Natural killer cell treated with Interleukin-12 subunit alpha and Interleukin-12 subunit beta and Interleukin-15 and Interleukin-18, amount 100 ng/mL, for 72 hours (primary cell): ENCODE results near the gene PLB1. TPM values are rescaled to one million over a fixed set of nuclear protein-coding genes. Genes with fewer than 3 reads are reported as not detected.

ENCODE experiments used
- ATAC-seq, 2 donors: fragments of 150-1000 bp; cut with Tn5 transposase in 1 of 2; sonication (Bioruptor Pico), chemical (Tn5 transposase) in 1 of 2; 2 replicates each; pipeline ENCODE4 v1.10.0; 2021
- DNase-seq: peaks from one replicate; pipeline ENCODE4 v3.0.0; 2022; ENCODE audit warnings: low spot score
- H3K27ac Mint-ChIP-seq, 2 donors: 1 replicate in 1 of 2; 2 replicates in 1 of 2; pipeline ENCODE4 v1.8.0; 2022; ENCODE audit warnings: mixed read lengths in 2 of 2, mild to moderate bottlenecking in 1 of 2, moderate library complexity in 1 of 2
- H3K27me3 Mint-ChIP-seq, 2 donors: 1 replicate in 1 of 2; 2 replicates in 1 of 2; pipeline ENCODE4 v1.8.0; 2022; ENCODE audit warnings: mixed read lengths in 2 of 2
- H3K36me3 Mint-ChIP-seq: one replicate; pipeline ENCODE4 v1.8.0; 2022; ENCODE audit warnings: mixed read lengths
- H3K4me1 Mint-ChIP-seq, 2 donors: 1 replicate in 1 of 2; 2 replicates in 1 of 2; pipeline ENCODE4 v1.8.0; 2022; ENCODE audit warnings: low read depth in 2 of 2, mixed read lengths in 2 of 2, mild to moderate bottlenecking in 1 of 2
- H3K4me3 Mint-ChIP-seq: one replicate; pipeline ENCODE4 v1.8.0; 2022; ENCODE audit warnings: mixed read lengths
- H3K9me3 Mint-ChIP-seq: 2 replicates; pipeline ENCODE4 v1.8.0; 2022; ENCODE audit warnings: mixed read lengths
- total RNA-seq, 2 donors: library from RNA; stranded (reverse); gene quantifications; one replicate each; pipeline ENCODE4 v1.2.3, GENCODE V29; 2022

Gene PLB1
- total RNA-seq, 2 donors from 2014 or later: 0.88 to 0.98 TPM

GRCh38 chr2:28639836-28640235, 144.0 kb downstream of the PLB1 start:
- no peaks in the 10 kb centered on the region for H3K36me3 Mint-ChIP-seq
- no peak overlapping the region for H3K4me3 Mint-ChIP-seq
- no peaks in the 10 kb centered on the region for H3K9me3 Mint-ChIP-seq
- peak overlapping the region in 1 of 2 donors; percentile 65 for H3K27ac Mint-ChIP-seq
- DNase-seq (no peak), ATAC-seq (peak; percentile 52 to 62)
- peaks cover 0 to 2% of the 10 kb centered on the region in 2 donors for H3K27me3 Mint-ChIP-seq
- peaks cover 21 to 36% of the 10 kb centered on the region in 2 donors for H3K4me1 Mint-ChIP-seq

GRCh38 chr2:28640260-28640907, 144.5 kb downstream of the PLB1 start:
- Mint-ChIP-seq H3K4me3 (no peak overlapping the region), H3K27me3 (peaks cover 0 to 2% of the 10 kb centered on the region in 2 donors), H3K4me1 (peaks cover 21 to 39% of the 10 kb centered on the region in 2 donors), H3K27ac (peak overlapping the region in 1 of 2 donors; percentile 65), H3K9me3 (peaks cover 3% of the 10 kb centered on the region), H3K36me3 (no peaks in the 10 kb centered on the region)
- DNase-seq (no peak), ATAC-seq (no peak)

GRCh38 chr2:28640908-28641300, 145.0 kb downstream of the PLB1 start:
- ATAC-seq: no peak
- no peak for DNase-seq
- no peak overlapping the region for H3K27ac Mint-ChIP-seq
- H3K4me1 Mint-ChIP-seq: peaks cover 21 to 39% of the 10 kb centered on the region in 2 donors
- peaks cover 0 to 2% of the 10 kb centered on the region in 2 donors for H3K27me3 Mint-ChIP-seq
- H3K4me3 Mint-ChIP-seq: no peak overlapping the region
- H3K9me3 Mint-ChIP-seq: peaks cover 3% of the 10 kb centered on the region
- no peaks in the 10 kb centered on the region for H3K36me3 Mint-ChIP-seq

- Mint-ChIP-seq H3K27me3 (peaks cover 0 to 2% of the 10 kb centered on the region in 2 donors), H3K4me3 (no peak overlapping the region), H3K9me3 (peaks cover 3% of the 10 kb centered on the region), H3K4me1 (peaks cover 19 to 39% of the 10 kb centered on the region in 2 donors), H3K36me3 (no peaks in the 10 kb centered on the region), H3K27ac (peak overlapping the region in 1 of 2 donors; percentile 73)
- ATAC-seq: peak in 1 of 2 donors; percentile 15
- no peak for DNase-seq
Observed at GRCh38 chr2:28642796-28643195, 146.9 kb downstream of the PLB1 start.

GRCh38 chr2:28643327-28643726, 147.5 kb downstream of the PLB1 start:
- Mint-ChIP-seq H3K4me3 (no peak overlapping the region), H3K27ac (peak overlapping the region in 1 of 2 donors; percentile 50), H3K36me3 (no peaks in the 10 kb centered on the region), H3K4me1 (peaks cover 17 to 37% of the 10 kb centered on the region in 2 donors), H3K9me3 (peaks cover 3% of the 10 kb centered on the region), H3K27me3 (peaks cover 0 to 2% of the 10 kb centered on the region in 2 donors)
- ATAC-seq (no peak), DNase-seq (no peak)

- Mint-ChIP-seq H3K27ac (peak overlapping the region in 1 of 2 donors; percentile 50), H3K4me1 (peaks cover 21 to 39% of the 10 kb centered on the region in 2 donors), H3K27me3 (peaks cover 0 to 2% of the 10 kb centered on the region in 2 donors), H3K4me3 (no peak overlapping the region), H3K36me3 (no peaks in the 10 kb centered on the region), H3K9me3 (peaks cover 3% of the 10 kb centered on the region)
- no peak for DNase-seq
- ATAC-seq: no peak
Observed at GRCh38 chr2:28643911-28644334, 148.1 kb downstream of the PLB1 start.

- peak overlapping the region in 1 of 2 donors; percentile 44 for H3K27ac Mint-ChIP-seq
Observed at GRCh38 chr2:28644760-28645159, 148.9 kb downstream of the PLB1 start.

GRCh38 chr2:28645553-28645952, 149.7 kb downstream of the PLB1 start:
- Mint-ChIP-seq H3K4me1 (peaks cover 25 to 42% of the 10 kb centered on the region in 2 donors), H3K9me3 (peaks cover 3% of the 10 kb centered on the region), H3K27me3 (peaks cover 0 to 2% of the 10 kb centered on the region in 2 donors), H3K27ac (peak overlapping the region in 1 of 2 donors; percentile 44), H3K4me3 (no peak overlapping the region), H3K36me3 (no peaks in the 10 kb centered on the region)
- ATAC-seq (no peak), DNase-seq (no peak)

More at GRCh38 chr2:28644760-28645159, 148.9 kb downstream of the PLB1 start:
- Mint-ChIP-seq H3K4me1 (peaks cover 21 to 39% of the 10 kb centered on the region in 2 donors), H3K27me3 (peaks cover 0 to 2% of the 10 kb centered on the region in 2 donors), H3K36me3 (no peaks in the 10 kb centered on the region), H3K9me3 (peaks cover 3% of the 10 kb centered on the region), H3K4me3 (no peak overlapping the region)
- ATAC-seq (no peak), DNase-seq (no peak)

- peaks cover 0 to 2% of the 10 kb centered on the region in 2 donors for H3K27me3 Mint-ChIP-seq
Observed at GRCh38 chr2:28647682-28648081, 151.8 kb downstream of the PLB1 start.

GRCh38 chr2:28648147-28648546, 152.3 kb downstream of the PLB1 start:
- ATAC-seq (no peak), DNase-seq (no peak)
- H3K4me3 Mint-ChIP-seq: peak overlapping the region; percentile 78
- peak overlapping the region; percentile 87 to 88 for H3K27ac Mint-ChIP-seq
- H3K36me3 Mint-ChIP-seq: no peaks in the 10 kb centered on the region
- H3K27me3 Mint-ChIP-seq: peaks cover 0 to 2% of the 10 kb centered on the region in 2 donors
- H3K4me1 Mint-ChIP-seq: peaks cover 25 to 39% of the 10 kb centered on the region in 2 donors
- peaks cover 3% of the 10 kb centered on the region for H3K9me3 Mint-ChIP-seq

More at GRCh38 chr2:28647682-28648081, 151.8 kb downstream of the PLB1 start:
- Mint-ChIP-seq H3K4me3 (no peak overlapping the region), H3K27ac (peak overlapping the region; percentile 87 to 88), H3K4me1 (peaks cover 25 to 39% of the 10 kb centered on the region in 2 donors), H3K36me3 (no peaks in the 10 kb centered on the region), H3K9me3 (peaks cover 3% of the 10 kb centered on the region)
- DNase-seq (no peak), ATAC-seq (no peak)

GRCh38 chr2:28648671-28649395, 153.0 kb downstream of the PLB1 start:
- Mint-ChIP-seq H3K27me3 (no peaks in the 10 kb centered on the region), H3K4me3 (peak overlapping the region; percentile 78), H3K36me3 (no peaks in the 10 kb centered on the region), H3K4me1 (peaks cover 25 to 35% of the 10 kb centered on the region in 2 donors), H3K27ac (peak overlapping the region; percentile 87 to 88), H3K9me3 (peaks cover 3% of the 10 kb centered on the region)
- ATAC-seq (no peak), DNase-seq (no peak)

GRCh38 chr2:28649481-28650265, 153.8 kb downstream of the PLB1 start:
- ATAC-seq: peak; percentile 88 to 95
- no peak for DNase-seq
- Mint-ChIP-seq H3K27me3 (no peaks in the 10 kb centered on the region), H3K36me3 (no peaks in the 10 kb centered on the region), H3K4me3 (peak overlapping the region; percentile 78), H3K27ac (peak overlapping the region; percentile 87 to 88), H3K9me3 (peaks cover 3% of the 10 kb centered on the region), H3K4me1 (peaks cover 30 to 40% of the 10 kb centered on the region in 2 donors)

GRCh38 chr2:28650266-28650584, 154.4 kb downstream of the PLB1 start:
- Mint-ChIP-seq H3K27ac (peak overlapping the region; percentile 87 to 88), H3K27me3 (no peaks in the 10 kb centered on the region), H3K4me1 (peaks cover 32 to 41% of the 10 kb centered on the region in 2 donors), H3K4me3 (peak overlapping the region; percentile 78), H3K36me3 (no peaks in the 10 kb centered on the region), H3K9me3 (peaks cover 1% of the 10 kb centered on the region)
- no peak for DNase-seq
- ATAC-seq: no peak
